GM23248 (cell line): ENCODE measurements around the gene AFAP1. TPM values are rescaled to one million over a fixed set of nuclear protein-coding genes. Genes with fewer than 3 reads are reported as not detected.

Experiments
- DNase-seq: peaks from one replicate; pipeline ENCODE4 v3.0.0-alpha.2; 2015
- H2AFZ ChIP-seq: fragments of 200-600 bp; sonication (generic); 2 replicates; pipeline ENCODE4 v1.6.1; 2016; ENCODE audit warnings: antibody characterized with exemption
- H3F3A ChIP-seq: fragments of 200-600 bp; sonication (generic); 2 replicates; pipeline ENCODE4 v1.6.1; 2016; ENCODE audit warnings: mild to moderate bottlenecking, antibody characterized with exemption, mixed run types; ENCODE audit not compliant: insufficient read depth
- H3K27ac ChIP-seq: fragments of 200-600 bp; sonication (generic); 2 replicates; pipeline ENCODE4 v1.5.1; 2016; ENCODE audit warnings: mild to moderate bottlenecking
- H3K27me3 ChIP-seq: fragments of 200-600 bp; sonication (generic); replicated peaks from 2 replicates; pipeline ENCODE4 v1.6.1; 2016; ENCODE audit warnings: mild to moderate bottlenecking; ENCODE audit not compliant: insufficient read depth
- H3K36me3 ChIP-seq: fragments of 200-600 bp; sonication (generic); 2 replicates; pipeline ENCODE4 v1.6.1; 2016; ENCODE audit warnings: low read depth, mild to moderate bottlenecking
- H3K4me1 ChIP-seq: fragments of 200-600 bp; sonication (generic); 2 replicates; pipeline ENCODE4 v1.6.1; 2016; ENCODE audit warnings: mild to moderate bottlenecking; ENCODE audit not compliant: insufficient read depth
- H3K4me2 ChIP-seq: fragments of 200-600 bp; sonication (generic); one replicate; pipeline ENCODE4 v1.6.1; 2016; ENCODE audit warnings: mild to moderate bottlenecking; ENCODE audit not compliant: unreplicated experiment
- H3K4me3 ChIP-seq: fragments of 200-600 bp; sonication (generic); 2 replicates; pipeline ENCODE4 v1.5.1; 2016; ENCODE audit warnings: mild to moderate bottlenecking
- H3K79me2 ChIP-seq: fragments of 200-600 bp; sonication (generic); 2 replicates; pipeline ENCODE4 v1.6.1; 2016; ENCODE audit warnings: mild to moderate bottlenecking; ENCODE audit not compliant: insufficient read depth
- H3K9ac ChIP-seq: fragments of 200-600 bp; sonication (generic); 2 replicates; pipeline ENCODE4 v1.6.1; 2016; ENCODE audit warnings: mild to moderate bottlenecking
- H3K9me2 ChIP-seq: fragments of 200-600 bp; sonication (generic); 2 replicates; pipeline ENCODE4 v1.6.1; 2016; ENCODE audit warnings: mixed run types, mild to moderate bottlenecking, moderate library complexity; ENCODE audit not compliant: insufficient read depth
- H3K9me3 ChIP-seq: fragments of 200-600 bp; sonication (generic); one replicate; pipeline ENCODE4 v1.6.1; 2017; ENCODE audit warnings: low read depth
- H4K20me1 ChIP-seq: fragments of 200-600 bp; sonication (generic); 2 replicates; pipeline ENCODE4 v1.6.0; 2016; ENCODE audit not compliant: insufficient read depth
- EZH2 ChIP-seq: fragments of 200-600 bp; sonication (generic); IDR thresholded peaks from 2 replicates; pipeline ENCODE4 v1.6.1; 2018; ENCODE audit warnings: antibody characterized with exemption, mild to moderate bottlenecking; ENCODE audit not compliant: insufficient read depth, poor library complexity, severe bottlenecking
- EZH2phosphoT487 ChIP-seq: fragments of 200-600 bp; sonication (generic); IDR thresholded peaks from 2 replicates; pipeline ENCODE4 v1.6.1; 2018; ENCODE audit warnings: antibody characterized with exemption, moderate library complexity, mild to moderate bottlenecking, low read depth; ENCODE audit not compliant: insufficient read depth
- WGBS, 2 experiments: methylation state at CpG; one replicate each; pipeline ENCODE4 v1.1.6; 2015 to 2017; ENCODE audit warnings: low lambda C conversion rate in 2 of 2, low coverage in 1 of 2; ENCODE audit errors: missing lambda C conversion rate in 2 of 2; 5-methylcytosine and 5-hydroxymethylcytosine counted together
- in situ Hi-C: fragments of 300-500 bp; cut with MboI; formaldehyde crosslinking; loops from 2 replicates; pipeline ENCODE4 v1.15.0; 2020
- polyA plus RNA-seq: library from polyadenylated mRNA; unstranded; fragments of >200 nt; fragmentation: Nextera tagmentation; extraction: Ambion mirVana; gene quantifications from 2 replicates; pipeline ENCODE4 v1.2.1, GENCODE V29; 2016
- total RNA-seq: library from RNA; depleted of rRNA; stranded (reverse); fragments of >200 nt; shearing (Covaris generic); gene quantifications from 2 replicates; pipeline ENCODE4 v1.2.3, GENCODE V29; 2014

Gene AFAP1
- total and polyA plus RNA-seq, 2 experiments from 2014 or later: 54.4 to 103 TPM

DNA sequence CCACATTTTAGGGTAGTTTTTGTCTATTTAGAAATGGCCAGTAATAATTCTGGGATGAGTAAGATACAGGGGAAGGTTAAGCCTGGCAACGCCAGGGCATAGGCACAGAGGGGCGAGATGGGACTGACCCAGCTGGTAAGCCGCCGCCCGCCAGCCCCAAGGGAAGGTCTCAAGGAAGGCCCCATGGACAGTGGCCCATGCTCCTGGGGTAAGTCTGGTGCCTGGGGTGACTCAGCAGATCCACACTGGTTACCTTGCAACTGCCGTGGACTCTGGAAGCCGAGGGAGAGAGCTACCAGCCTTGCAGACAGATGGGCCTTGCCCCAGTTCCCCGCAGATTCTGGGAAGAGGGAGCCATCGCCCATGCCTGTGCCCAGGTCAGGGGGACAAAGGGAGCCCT is 179.4 kb downstream of the AFAP1 start:
- H3K4me1 ChIP-seq: no peaks in the 10 kb centered on the region
- DNase-seq: no peak
- H3K4me3 ChIP-seq: no peak overlapping the region
- H3F3A ChIP-seq: peaks cover 39% of the 10 kb centered on the region
- no peaks in the 10 kb centered on the region for H3K9me3 ChIP-seq
- peaks cover 70% of the 10 kb centered on the region for H3K36me3 ChIP-seq
- H2AFZ ChIP-seq: no peak overlapping the region
- H3K27ac ChIP-seq: no peak overlapping the region
- no peaks in the 10 kb centered on the region for H4K20me1 ChIP-seq
- no peak overlapping the region for H3K9ac ChIP-seq
- no peaks in the 10 kb centered on the region for H3K27me3 ChIP-seq
- in situ Hi-C loops: no loop called here
- H3K9me2 ChIP-seq: no peaks in the 10 kb centered on the region
- H3K79me2 ChIP-seq: peaks cover 19% of the 10 kb centered on the region; the same call in 1 of the 2 replicates
- TF ChIP-seq EZH2 (no peak), EZH2phosphoT487 (no peak)
- WGBS, 2 experiments: 87 to 88% methylated on average over 9 of the region's 9 CpGs
- no peak overlapping the region for H3K4me2 ChIP-seq

DNA sequence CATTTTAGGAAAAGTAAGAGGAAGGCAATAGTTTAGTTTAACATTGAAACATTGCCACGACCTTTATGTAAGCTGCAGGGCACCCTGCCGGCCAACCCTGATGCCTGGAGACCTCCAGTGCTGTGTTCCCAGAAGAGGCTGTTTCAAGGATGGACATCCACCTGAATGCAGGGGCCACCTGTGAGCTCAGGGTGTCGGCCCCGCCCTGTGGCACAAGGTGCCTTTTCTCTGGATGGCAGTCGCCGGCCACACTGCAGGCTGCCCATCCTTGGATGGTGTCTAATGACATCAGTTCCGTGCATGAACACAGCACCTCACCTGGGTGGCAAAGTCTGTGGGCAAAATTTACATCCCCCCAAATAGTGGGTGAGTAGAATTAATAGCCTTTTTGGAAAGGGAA is 180.0 kb downstream of the AFAP1 start:
- Histone ChIP-seq H3K9me2 (no peaks in the 10 kb centered on the region), H3K79me2 (peaks cover 19% of the 10 kb centered on the region; the same call in 1 of the 2 replicates), H3K36me3 (peaks cover 70% of the 10 kb centered on the region), H2AFZ (no peak overlapping the region), H3K4me1 (no peaks in the 10 kb centered on the region), H3K9ac (no peak overlapping the region), H3K27me3 (no peaks in the 10 kb centered on the region), H3K27ac (no peak overlapping the region), H3K4me3 (no peak overlapping the region), H3F3A (peaks cover 38% of the 10 kb centered on the region), H4K20me1 (no peaks in the 10 kb centered on the region), H3K4me2 (no peak overlapping the region), H3K9me3 (no peaks in the 10 kb centered on the region)
- in situ Hi-C loops: no loop called here
- TF ChIP-seq EZH2phosphoT487 (no peak), EZH2 (no peak)
- WGBS, 2 experiments: 95 to 98% methylated on average over 7 of the region's 7 CpGs
- no peak for DNase-seq

DNA sequence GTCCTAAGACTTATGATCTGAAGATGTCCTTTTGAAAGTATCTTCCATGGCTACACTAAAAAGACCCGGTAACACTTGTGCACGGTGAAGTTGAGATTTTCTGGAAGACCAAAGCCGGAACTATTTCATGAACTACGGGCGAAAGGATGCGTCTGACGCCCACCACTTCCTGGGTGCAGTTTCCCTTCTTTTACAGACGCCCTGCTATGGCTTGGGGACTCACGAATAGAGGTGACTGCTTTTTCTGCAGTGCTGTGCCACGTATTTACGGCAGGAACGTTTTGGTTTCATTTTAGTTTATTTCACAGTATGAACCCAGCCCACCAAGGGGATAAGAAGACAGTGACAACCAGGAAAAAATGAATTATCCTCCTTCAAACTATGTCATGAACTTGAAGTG is 180.4 kb downstream of the AFAP1 start:
- Histone ChIP-seq H3F3A (peaks cover 38% of the 10 kb centered on the region), H3K79me2 (peaks cover 19% of the 10 kb centered on the region; the same call in 1 of the 2 replicates), H3K4me2 (no peak overlapping the region), H3K9ac (no peak overlapping the region), H3K4me1 (no peaks in the 10 kb centered on the region), H3K27ac (no peak overlapping the region), H3K9me2 (no peaks in the 10 kb centered on the region), H3K36me3 (peaks cover 70% of the 10 kb centered on the region), H3K4me3 (no peak overlapping the region), H3K27me3 (no peaks in the 10 kb centered on the region), H2AFZ (no peak overlapping the region), H4K20me1 (no peaks in the 10 kb centered on the region), H3K9me3 (no peaks in the 10 kb centered on the region)
- 90 to 93% methylated on average over 12 of the region's 12 CpGs for WGBS, 2 experiments
- in situ Hi-C loops: no loop called here
- TF ChIP-seq EZH2phosphoT487 (no peak), EZH2 (no peak)
- no peak for DNase-seq

DNA sequence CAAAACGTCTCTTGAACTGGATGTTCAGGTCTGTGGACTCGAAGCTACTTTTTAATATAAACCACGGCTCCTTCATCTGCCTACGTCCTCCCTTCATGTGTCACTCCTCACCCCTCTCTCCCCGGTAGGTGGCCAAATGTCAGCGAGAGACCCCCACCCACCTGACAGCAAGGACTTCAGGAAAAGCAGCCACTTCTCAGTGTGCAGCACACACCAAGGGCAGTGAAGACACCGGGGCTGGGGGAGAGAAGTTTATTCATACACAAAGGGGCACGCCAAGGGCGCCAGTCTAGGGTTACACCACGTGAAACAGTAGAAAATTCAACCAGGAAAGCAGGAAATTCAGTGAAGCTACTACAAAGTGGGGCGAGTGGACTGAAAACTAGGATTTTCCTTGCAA is 181.2 kb downstream of the AFAP1 start:
- Histone ChIP-seq H3F3A (peaks cover 34% of the 10 kb centered on the region), H4K20me1 (no peaks in the 10 kb centered on the region), H3K79me2 (peaks cover 19% of the 10 kb centered on the region; the same call in 1 of the 2 replicates), H3K27ac (no peak overlapping the region), H3K27me3 (no peaks in the 10 kb centered on the region), H3K9me3 (no peaks in the 10 kb centered on the region), H3K4me1 (no peaks in the 10 kb centered on the region), H3K9me2 (no peaks in the 10 kb centered on the region), H2AFZ (no peak overlapping the region), H3K9ac (no peak overlapping the region), H3K36me3 (peaks cover 65% of the 10 kb centered on the region), H3K4me2 (no peak overlapping the region), H3K4me3 (no peak overlapping the region)
- no peak for TF ChIP-seq EZH2
- TF ChIP-seq EZH2phosphoT487: no peak
- no peak for DNase-seq
- in situ Hi-C loops: no loop called here
- 88 to 89% methylated on average over 11 of the region's 11 CpGs for WGBS, 2 experiments
